ENCODE data around the gene MYCBPAP. TPM values are rescaled to one million over a fixed set of nuclear protein-coding genes. Genes with fewer than 3 reads are reported as not detected.

The MYCBPAP gene
- polyA plus RNA-seq, 2 of the 4 experiments (the other 2 are of a cell fraction) = 0.93 to 2.5 TPM

- Histone ChIP-seq H3K4me1 (peaks cover 16% of the 10 kb centered on the region), H3K4me2 (no peak within 1 kb of the TSS), H3K27ac (no peak within 1 kb of the TSS), H3K9me3 (no peaks in the 10 kb centered on the region), H3K4me3 (no peak within 1 kb of the TSS)
- no peak for TF ChIP-seq KDM1A (IDR thresholded peaks at IDR 0.05; ENCODE audit: low read depth)
- TF ChIP-seq CBX8 (IDR thresholded peaks at IDR 0.05) = no peak
- no peak for TF ChIP-seq EHMT2 (IDR thresholded peaks at IDR 0.05; ENCODE audit: low read depth)
- no peak for TF ChIP-seq HOXB13 (CRISPR knock-in tag; IDR thresholded peaks at IDR 0.05; ENCODE audit: low read depth)
- TF ChIP-seq REST (IDR thresholded peaks at IDR 0.05) = no peak
- TF ChIP-seq EHF (CRISPR knock-in tag; IDR thresholded peaks at IDR 0.05) = no peak
- TF ChIP-seq MAX (IDR thresholded peaks at IDR 0.05) = no peak
- TF ChIP-seq ZC3H11A (IDR thresholded peaks at IDR 0.05) = no peak
- TF ChIP-seq TFCP2L1 (CRISPR knock-in tag; IDR thresholded peaks at IDR 0.05) = no peak
- TF ChIP-seq MAZ (IDR thresholded peaks at IDR 0.05; ENCODE audit: borderline replicate concordance, low read depth, low read length) = no peak
- 93% methylated on average over 62 of the region's 71 CpGs for WGBS (ENCODE audit: missing lambda C conversion rate)
- ChIA-PET POLR2A (no interaction called here), CTCF (interaction anchor here (1.0 to 19.6 kb wide), 5 partner anchors 7 to 71 kb away, joined by 3 to 238 read pairs (median 7); partner anchors contain the start of genes LRRC59 and RSAD1)
- DNase-seq (ENCODE audit: low read depth in 1 of 2, low spot score in 1 of 2) (no peak), FAIRE-seq (no peak), ATAC-seq (no peak)
These were observed 39.7 kb upstream of the MYCBPAP start, which contains the start of gene CHAD for GRCh38 chr17:50468304-50469207. TSS of gene CHAD (minus strand) at chr17:50468880. CDS start at chr17:50468813, 67 bp downstream.

DNA sequence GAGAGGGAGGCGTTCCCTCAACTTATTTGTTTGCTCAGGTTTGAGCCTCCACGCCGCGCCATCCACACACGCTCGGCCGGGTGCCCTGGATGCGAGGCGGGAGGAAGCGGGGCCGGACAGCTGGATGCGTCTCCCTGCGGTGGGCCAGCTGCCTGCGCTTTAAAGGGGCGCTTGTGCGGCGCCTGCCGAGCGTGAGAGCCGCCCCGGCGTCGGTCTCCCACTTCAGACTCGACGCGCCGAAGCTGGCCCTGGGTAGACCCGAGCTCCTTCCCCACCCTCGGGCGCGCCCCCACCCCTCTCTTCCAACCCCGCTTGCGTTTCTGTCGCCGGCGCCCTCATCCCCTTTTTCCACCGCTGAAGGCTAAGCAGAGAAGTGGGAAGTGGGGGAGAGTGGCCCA lies 39.0 kb upstream of the MYCBPAP start:
- CTCF ChIA-PET = interaction anchor here (1.3 to 19.6 kb wide), 3 partner anchors 6 to 82 kb away, joined by 4 to 238 read pairs (median 5); partner anchors contain the start of gene RSAD1
- ATAC-seq = no peak

More for the DNA sequence above, 39.0 kb upstream of the MYCBPAP start:
- FAIRE-seq (no peak), DNase-seq (ENCODE audit: low read depth in 1 of 2, low spot score in 1 of 2) (no peak)
- no peak overlapping the region for H3K4me2 ChIP-seq
- H3K4me1 ChIP-seq = peaks cover 16% of the 10 kb centered on the region
- 95% methylated on average over 36 of the region's 37 CpGs for WGBS (ENCODE audit: missing lambda C conversion rate)
- TF ChIP-seq HDAC2 (IDR thresholded peaks at IDR 0.05) (no peak), PHF8 (IDR thresholded peaks at IDR 0.05; ENCODE audit: borderline replicate concordance, low read depth) (no peak), ZFP36 (IDR thresholded peaks at IDR 0.05; ENCODE audit: borderline replicate concordance, partially characterized antibody) (no peak), NR3C1 (IDR thresholded peaks at IDR 0.05) (no peak), RNF2 (IDR thresholded peaks at IDR 0.05; ENCODE audit: borderline replicate concordance, low read depth) (no peak), EHF (CRISPR knock-in tag; IDR thresholded peaks at IDR 0.05) (no peak), HOXB13 (CRISPR knock-in tag; IDR thresholded peaks at IDR 0.05; ENCODE audit: low read depth) (no peak), RCOR1 (IDR thresholded peaks at IDR 0.05; ENCODE audit: low read depth, low read length) (no peak), MAZ (IDR thresholded peaks at IDR 0.05; ENCODE audit: borderline replicate concordance, low read depth, low read length) (no peak), MAFK (IDR thresholded peaks at IDR 0.05; ENCODE audit: partially characterized antibody) (no peak), CEBPB (IDR thresholded peaks at IDR 0.05) (no peak), RARB (CRISPR knock-in tag; IDR thresholded peaks at IDR 0.05) (no peak), POLR2A (IDR thresholded peaks at IDR 0.05; ENCODE audit: low read length) (no peak)
- TF ChIP-seq, protein P1, sequence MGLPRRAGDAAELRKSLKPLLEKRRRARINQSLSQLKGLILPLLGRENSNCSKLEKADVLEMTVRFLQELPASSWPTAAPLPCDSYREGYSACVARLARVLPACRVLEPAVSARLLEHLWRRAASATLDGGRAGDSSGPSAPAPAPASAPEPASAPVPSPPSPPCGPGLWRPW (IDR thresholded peaks at IDR 0.05) = no peak
- TF ChIP-seq, protein P2, sequence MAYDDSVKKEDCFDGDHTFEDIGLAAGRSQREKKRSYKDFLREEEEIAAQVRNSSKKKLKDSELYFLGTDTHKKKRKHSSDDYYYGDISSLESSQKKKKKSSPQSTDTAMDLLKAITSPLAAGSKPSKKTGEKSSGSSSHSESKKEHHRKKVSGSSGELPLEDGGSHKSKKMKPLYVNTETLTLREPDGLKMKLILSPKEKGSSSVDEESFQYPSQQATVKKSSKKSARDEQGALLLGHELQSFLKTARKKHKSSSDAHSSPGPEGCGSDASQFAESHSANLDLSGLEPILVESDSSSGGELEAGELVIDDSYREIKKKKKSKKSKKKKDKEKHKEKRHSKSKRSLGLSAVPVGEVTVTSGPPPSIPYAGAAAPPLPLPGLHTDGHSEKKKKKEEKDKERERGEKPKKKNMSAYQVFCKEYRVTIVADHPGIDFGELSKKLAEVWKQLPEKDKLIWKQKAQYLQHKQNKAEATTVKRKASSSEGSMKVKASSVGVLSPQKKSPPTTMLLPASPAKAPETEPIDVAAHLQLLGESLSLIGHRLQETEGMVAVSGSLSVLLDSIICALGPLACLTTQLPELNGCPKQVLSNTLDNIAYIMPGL (CRISPR knock-in tag; IDR thresholded peaks at IDR 0.05; ENCODE audit: borderline replicate concordance) = no peak
- POLR2A ChIA-PET = no interaction called here
- no peaks in the 10 kb centered on the region for H3K9me3 ChIP-seq
- H3K27ac ChIP-seq = no peak overlapping the region
- no peak overlapping the region for H3K4me3 ChIP-seq

Measured in A549 (cell line).